GM19324 (cell line): ENCODE results near the gene SLC26A4.
"Not testable (repeated sequence)": the region's sequence is repeated elsewhere in the genome, so short reads cannot be mapped to it uniquely, and the experiment has no call there.

Source experiments
- ATAC-seq: cut with Tn5 transposase; IDR thresholded peaks from one replicate; pipeline ENCODE4 v1.9.1; 2021; ENCODE audit warnings: mild to moderate bottlenecking, moderate library complexity; ENCODE audit not compliant: unreplicated experiment, low FRiP score

Gene SLC26A4

DNA sequence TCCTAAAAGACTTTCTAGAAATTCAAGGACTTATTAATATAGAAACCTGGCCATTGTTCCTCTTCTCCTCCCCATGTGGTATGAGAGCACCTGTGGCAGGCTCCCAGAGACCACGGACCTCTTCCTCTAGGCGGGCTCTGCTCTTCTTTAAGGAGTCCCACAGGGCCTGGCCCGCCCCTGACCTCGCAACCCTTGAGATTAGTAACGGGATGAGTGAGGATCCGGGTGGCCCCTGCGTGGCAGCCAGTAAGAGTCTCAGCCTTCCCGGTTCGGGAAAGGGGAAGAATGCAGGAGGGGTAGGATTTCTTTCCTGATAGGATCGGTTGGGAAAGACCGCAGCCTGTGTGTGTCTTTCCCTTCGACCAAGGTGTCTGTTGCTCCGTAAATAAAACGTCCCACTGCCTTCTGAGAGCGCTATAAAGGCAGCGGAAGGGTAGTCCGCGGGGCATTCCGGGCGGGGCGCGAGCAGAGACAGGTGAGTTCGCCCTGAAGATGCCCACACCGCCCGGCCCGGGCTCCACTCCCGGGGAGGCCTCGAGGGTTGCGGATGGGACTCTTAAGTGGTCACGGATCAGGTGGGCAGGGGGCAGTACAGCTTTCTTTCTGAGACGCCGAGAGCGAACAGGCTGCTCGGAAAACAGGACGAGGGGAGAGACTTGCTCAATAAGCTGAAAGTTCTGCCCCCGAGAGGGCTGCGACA is at the start of gene SLC26A4:
Gene SLC26A4, plus strand, starts transcription at position 448 of the 700 bp plus-strand sequence. CDS start 814 bp downstream, outside the sequence.
- no peak for ATAC-seq

- no peak for ATAC-seq
These were observed 47.2 kb upstream of the SLC26A4 start for GRCh38 chr7:107613439-107613838.

DNA sequence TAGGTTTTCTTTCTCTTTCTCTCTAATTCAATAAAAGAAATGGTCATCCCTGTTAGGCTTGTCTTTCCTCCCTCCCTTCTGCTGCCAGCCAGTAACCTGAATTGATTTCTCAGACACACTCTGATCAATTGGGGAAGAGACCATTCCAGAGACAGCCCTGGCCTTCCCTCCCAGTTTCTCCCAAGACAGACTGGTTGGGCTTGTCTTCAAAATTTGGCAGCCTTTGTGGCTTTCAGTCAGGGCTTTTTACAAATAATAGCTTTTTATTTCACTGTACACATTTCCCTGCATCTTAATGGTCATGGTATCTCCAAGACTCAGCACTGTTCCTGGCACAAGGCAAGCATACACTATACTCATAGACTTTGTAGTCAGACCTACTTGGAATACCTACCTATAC is 46.7 kb upstream of the SLC26A4 start:
- no peak for ATAC-seq

DNA sequence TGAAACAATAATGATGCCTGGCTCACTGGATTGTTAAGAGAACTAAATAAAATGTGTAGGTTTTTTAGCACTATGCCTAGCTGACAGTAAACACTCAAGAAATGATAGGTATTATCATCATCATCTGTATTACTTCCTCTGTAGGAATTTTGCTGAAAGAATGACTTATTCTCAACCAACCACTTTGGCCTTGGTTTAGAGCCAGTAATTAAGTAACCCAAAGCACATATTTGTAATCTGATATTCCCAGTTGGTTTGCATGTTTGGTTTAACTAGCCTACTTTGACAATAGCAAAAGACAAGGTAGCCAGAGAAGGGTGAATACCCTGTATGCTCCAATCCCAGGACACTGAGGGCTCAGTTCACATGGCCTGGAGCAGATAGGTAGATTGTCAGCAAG is 46.2 kb upstream of the SLC26A4 start:
- ATAC-seq, result no peak

- ATAC-seq, result no peak
These were observed 44.5 kb upstream of the SLC26A4 start for GRCh38 chr7:107615910-107616680.

- ATAC-seq, result no peak
These were observed 38.2 kb upstream of the SLC26A4 start for GRCh38 chr7:107622429-107622828.

GRCh38 chr7:107622894-107623293 is 37.7 kb upstream of the SLC26A4 start:
- no peak for ATAC-seq

DNA sequence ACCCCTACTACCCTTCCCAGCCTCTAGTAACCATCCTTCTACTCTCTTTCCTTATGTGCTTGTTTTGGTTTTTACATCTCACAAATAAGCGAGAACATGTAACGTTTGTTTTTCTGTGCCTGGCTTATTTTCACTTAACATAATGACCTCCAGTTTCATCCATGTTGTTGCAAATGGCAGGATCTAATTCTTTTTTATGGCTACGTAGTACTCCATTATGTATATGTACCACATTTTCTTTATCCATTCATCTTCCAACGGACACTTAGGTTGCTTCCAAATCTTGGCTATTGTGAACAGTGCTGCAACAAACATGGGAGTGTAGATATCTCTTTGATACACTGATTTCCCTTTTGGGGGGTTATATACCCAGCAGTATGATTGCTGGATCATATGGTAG is 33.6 kb upstream of the SLC26A4 start:
- no peak for ATAC-seq

DNA sequence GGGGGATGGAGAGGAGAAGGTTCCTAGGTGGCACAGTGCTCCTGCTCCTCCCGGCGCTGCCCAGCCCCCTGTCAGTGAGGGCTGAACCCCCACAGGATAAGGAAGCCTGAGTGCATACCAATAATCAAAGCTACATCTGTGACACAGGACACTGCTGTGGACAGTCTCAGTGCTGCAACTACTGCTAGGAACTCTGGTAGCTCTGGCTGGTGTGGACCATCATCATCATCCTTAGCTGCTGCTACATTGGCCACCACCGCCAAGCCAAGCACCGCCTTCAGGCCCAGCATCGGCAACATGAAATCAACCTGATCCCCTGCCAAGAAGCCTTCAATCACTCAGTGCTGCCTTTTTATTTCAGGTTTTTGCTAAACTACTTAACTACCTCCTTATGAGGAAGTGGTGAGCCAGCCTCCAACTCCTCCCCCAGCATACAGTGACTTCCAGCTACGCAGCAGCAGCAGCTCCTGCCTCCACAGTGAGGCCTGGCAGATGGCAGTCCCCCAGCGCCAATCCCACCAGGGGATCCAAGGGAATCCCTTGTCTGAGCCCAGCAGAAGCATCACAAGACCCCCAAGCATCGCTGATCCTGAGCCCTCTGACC is 32.1 kb upstream of the SLC26A4 start:
- ATAC-seq, result no peak

GRCh38 chr7:107630342-107630741 is 30.3 kb upstream of the SLC26A4 start:
- no peak for ATAC-seq

GRCh38 chr7:107631588-107632491 is 28.8 kb upstream of the SLC26A4 start:
- no peak for ATAC-seq

DNA sequence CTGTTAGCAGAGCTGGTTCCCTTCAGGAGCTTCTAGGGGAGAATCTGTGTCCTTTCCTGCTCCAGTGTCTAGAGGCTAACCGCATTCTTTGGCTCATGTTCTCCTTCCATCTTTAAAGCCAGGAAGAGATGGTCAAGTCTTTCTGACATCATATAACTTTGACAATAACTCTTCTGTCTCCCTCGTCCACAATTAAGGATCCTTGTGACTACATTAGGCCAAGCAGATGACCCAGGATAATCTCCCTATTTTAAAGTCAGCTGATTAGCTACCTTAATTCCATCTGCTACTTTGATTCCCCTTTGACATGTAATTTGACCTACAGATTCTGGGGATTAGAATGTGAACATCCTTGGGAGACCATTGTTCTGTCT is 28.1 kb upstream of the SLC26A4 start:
- no peak for ATAC-seq

GRCh38 chr7:107638594-107638993 is 22.0 kb upstream of the SLC26A4 start:
- peak; percentile 96 for ATAC-seq

DNA sequence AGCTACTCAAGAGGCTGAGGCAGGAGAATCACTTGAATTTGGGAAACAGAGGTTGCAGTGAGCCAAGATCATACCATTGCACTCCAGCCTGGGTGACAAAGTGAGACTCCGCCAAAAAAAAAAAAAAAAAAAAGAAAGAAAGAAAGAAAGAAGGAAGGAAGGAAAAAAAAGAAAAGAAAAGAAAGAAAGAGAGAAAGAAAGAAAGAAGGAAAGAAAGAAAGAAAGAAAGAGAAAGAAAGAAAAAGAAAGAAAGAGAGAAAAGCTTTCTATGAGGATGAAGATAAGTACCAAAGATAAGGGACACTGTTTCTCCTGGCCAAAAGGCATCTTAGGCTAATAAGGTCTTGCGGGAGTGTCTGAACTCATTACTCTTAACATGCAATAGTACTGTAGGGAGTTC is 21.6 kb upstream of the SLC26A4 start:
- not testable (repeated sequence) for ATAC-seq

DNA sequence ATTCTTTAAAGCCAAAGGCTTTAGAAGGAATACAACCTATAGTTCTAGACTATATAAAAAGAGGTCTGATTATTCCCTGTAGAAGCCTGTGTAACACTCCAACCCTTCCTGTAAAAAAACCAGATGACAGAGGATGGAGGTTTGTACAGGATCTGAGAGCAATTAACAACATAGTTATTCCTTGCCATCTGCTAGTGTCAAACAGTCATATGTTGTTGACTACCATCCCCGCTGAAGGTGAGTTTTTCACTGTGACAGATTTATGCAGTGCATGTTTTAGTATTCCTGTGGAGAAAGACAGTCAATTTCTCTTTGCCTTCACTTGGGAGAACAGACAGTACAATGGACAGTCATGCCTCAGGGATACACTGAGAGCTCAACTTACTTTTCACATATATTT is 19.0 kb upstream of the SLC26A4 start:
- no peak for ATAC-seq

DNA sequence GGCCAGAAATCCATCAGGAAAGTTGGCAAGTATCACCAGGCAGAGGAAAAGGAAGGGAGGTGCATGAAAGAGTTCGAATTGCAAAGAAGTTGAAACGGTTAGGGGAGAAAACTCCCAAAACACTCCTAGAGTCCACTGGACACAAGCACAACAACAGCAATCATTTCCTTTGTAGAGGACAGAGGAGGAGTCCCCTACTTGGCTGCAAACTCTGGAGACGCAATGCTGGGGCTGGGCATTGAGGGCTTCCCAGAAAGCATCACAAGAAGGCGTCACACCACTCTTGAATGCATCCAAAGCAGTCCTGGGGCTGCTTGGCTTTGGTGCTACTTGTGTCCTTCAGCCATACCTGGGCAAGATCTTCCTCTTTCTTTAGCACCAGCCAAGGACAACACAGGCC is 18.1 kb upstream of the SLC26A4 start:
- ATAC-seq, result no peak

GRCh38 chr7:107643407-107643806 is 17.2 kb upstream of the SLC26A4 start:
- ATAC-seq, result no peak

- ATAC-seq, result no peak
These were observed 16.7 kb upstream of the SLC26A4 start for GRCh38 chr7:107643938-107644308.

- no peak for ATAC-seq
These were observed 16.2 kb upstream of the SLC26A4 start for GRCh38 chr7:107644309-107644974.

GRCh38 chr7:107652642-107653041 is 8.0 kb upstream of the SLC26A4 start:
- ATAC-seq, result no peak
